UCSD-AML1 (cell line): Measurements from ENCODE around the gene LRP10.
"Not testable (repeated sequence)": the region's sequence is repeated elsewhere in the genome, so short reads cannot be mapped to it uniquely, and the experiment has no call there.

Source experiments
- DNase-seq: peaks from one replicate; lab custom pipeline; 2025; ENCODE audit not compliant: unreplicated experiment; lab: John Stamatoyannopoulos, UW

The LRP10 gene

DNA sequence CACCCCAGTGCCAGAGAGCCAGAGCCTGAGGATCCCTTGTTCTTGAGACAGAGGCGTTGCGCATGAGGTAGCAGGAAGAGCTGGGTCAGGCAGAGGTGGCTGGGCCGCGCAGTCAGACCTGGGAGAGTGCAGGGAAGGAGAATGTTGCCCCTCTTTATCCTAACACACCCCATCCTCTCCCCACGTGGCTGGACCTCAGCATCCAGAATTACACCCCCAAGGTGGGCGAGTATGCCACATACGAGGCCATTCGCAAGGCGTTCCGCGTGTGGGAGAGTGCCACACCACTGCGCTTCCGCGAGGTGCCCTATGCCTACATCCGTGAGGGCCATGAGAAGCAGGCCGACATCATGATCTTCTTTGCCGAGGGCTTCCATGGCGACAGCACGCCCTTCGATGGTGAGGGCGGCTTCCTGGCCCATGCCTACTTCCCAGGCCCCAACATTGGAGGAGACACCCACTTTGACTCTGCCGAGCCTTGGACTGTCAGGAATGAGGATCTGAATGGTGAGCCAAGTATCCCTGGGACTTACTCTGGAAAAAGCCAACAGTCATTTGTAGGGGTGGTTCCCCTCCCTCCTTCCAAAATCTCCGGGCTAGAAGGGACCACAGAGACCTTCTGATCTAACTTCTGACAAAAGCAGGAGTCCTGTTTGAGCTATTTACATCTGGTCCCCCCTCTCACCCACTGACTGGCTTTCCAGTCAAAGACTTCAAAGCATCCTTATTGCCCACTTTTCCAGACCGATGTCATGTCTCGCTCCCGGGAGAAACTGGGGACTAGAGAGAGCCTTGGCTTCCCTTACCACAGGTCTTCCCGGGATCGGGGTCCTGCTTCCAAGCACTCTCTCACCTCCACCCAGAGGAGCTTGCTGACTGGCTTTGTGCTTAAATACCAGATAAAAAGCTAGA, 29.1 kb upstream of the LRP10 start:
- no peak for DNase-seq

DNA sequence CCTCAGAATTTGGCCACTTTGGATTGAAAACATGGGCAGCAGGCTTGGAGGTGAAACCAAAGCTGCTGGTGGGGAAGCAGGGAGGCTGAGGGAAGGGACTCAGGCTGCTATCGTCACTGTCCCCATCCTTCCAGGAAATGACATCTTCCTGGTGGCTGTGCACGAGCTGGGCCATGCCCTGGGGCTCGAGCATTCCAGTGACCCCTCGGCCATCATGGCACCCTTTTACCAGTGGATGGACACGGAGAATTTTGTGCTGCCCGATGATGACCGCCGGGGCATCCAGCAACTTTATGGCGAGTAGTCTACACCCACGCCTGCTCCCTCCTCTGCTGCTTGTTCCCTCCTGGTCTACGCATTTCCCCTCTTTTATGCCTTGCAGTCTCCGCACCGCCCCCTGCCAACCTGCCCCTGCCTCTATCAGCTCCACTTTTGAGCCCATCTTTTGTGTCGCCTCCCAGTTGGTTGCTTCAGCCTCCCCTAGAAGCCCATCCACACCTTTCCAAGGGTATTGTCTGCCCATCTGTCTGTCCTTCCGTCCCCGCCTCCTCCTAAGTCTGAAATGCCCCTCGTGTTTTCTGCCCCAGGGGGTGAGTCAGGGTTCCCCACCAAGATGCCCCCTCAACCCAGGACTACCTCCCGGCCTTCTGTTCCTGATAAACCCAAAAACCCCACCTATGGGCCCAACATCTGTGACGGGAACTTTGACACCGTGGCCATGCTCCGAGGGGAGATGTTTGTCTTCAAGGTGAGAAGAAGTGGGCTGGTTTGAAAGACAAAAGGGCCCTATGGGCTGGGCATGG, 28.2 kb upstream of the LRP10 start:
- DNase-seq: no peak

DNA sequence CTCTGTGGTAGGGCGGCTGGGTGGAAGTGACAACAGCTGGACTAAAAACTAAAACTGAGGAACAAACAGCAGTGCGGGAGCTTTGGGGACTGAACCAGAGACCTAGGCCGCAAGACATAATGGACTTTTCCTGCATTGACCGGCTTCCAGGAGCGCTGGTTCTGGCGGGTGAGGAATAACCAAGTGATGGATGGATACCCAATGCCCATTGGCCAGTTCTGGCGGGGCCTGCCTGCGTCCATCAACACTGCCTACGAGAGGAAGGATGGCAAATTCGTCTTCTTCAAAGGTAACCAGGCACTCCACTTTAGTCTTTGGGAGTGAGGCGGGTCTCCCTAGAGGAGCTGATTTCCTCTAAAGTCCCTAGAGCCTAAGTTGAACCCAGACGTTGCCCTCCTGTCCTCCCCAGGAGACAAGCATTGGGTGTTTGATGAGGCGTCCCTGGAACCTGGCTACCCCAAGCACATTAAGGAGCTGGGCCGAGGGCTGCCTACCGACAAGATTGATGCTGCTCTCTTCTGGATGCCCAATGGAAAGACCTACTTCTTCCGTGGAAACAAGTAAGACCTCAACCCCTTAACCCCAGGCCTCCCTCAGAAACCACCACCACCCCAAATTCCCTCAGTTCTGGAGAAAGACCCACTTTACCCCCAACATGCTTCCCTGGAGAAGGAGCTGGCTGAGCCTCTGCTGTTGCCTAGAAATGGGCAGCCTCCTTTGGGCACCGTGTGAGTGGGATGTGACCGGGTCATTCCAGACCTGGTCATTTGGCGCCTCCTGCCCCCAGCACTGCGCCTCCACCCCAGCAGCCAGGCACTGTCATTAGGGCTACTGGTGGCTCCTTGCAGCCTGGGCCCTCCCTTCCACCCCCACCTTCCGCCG, 27.1 kb upstream of the LRP10 start:
- no peak for DNase-seq

DNA sequence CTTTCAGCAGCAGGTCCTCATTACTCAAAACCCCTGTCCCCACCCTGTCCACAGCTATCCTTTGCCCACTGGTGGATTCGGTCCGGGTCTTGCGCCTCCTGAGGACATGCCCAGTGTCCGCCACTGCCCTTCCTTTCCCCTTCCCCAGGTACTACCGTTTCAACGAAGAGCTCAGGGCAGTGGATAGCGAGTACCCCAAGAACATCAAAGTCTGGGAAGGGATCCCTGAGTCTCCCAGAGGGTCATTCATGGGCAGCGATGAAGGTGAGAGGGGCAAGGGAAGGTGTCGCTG, 26.5 kb upstream of the LRP10 start:
- no peak for DNase-seq

DNA sequence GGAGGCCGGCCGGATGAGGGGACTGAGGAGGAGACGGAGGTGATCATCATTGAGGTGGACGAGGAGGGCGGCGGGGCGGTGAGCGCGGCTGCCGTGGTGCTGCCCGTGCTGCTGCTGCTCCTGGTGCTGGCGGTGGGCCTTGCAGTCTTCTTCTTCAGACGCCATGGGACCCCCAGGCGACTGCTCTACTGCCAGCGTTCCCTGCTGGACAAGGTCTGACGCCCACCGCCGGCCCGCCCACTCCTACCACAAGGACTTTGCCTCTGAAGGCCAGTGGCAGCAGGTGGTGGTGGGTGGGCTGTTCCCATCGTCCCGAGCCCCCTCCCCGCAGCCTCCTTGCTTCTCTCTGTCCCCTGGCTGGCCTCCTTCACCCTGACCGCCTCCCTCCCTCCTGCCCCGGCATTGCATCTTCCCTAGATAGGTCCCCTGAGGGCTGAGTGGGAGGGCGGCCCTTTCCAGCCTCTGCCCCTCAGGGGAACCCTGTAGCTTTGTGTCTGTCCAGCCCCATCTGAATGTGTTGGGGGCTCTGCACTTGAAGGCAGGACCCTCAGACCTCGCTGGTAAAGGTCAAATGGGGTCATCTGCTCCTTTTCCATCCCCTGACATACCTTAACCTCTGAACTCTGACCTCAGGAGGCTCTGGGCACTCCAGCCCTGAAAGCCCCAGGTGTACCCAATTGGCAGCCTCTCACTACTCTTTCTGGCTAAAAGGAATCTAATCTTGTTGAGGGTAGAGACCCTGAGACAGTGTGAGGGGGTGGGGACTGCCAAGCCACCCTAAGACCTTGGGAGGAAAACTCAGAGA, 25.5 kb upstream of the LRP10 start:
- DNase-seq: no peak

DNA sequence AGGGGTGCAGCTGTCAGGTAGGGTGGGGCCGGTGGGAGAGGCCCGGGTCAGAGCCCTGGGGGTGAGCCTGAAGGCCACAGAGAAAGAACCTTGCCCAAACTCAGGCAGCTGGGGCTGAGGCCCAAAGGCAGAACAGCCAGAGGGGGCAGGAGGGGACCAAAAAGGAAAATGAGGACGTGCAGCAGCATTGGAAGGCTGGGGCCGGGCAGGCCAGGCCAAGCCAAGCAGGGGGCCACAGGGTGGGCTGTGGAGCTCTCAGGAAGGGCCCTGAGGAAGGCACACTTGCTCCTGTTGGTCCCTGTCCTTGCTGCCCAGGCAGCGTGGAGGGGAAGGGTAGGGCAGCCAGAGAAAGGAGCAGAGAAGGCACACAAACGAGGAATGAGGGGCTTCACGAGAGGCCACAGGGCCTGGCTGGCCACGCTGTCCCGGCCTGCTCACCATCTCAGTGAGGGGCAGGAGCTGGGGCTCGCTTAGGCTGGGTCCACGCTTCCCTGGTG, 24.7 kb upstream of the LRP10 start:
- no peak for DNase-seq

DNA sequence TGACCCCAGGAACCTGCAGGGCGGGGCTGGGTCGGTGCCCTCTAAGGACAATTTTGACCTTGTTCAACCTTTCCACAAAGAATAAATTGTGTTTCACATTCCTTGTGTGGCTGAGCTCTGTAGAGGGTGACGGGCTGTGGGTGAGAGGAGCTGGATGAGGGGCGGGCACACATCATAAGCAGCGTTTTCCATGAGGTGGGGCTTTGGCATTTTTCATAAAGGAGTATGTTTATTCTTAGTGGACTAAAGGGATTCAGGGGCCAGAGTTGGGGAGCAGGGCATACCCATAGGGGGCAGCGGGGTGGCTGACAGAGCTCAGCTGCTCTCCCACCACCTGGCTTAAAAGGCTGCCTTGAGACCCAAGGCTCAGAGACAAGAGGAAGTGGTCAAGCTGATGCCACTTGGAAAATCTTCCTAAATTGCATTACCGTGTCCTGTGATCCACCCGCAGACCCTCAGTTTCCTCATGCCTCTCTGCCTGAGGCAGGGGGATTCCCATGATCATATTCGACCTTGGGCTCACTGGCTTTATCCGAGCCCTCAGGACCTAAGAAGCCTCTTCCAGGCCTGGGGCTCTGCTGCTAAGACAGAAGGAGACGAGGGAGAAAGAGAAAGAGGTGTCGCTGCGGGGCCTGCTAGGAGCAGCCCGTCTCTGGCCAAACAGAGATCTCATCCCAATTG, 23.7 kb upstream of the LRP10 start:
- peak; percentile 68 for DNase-seq

DNA sequence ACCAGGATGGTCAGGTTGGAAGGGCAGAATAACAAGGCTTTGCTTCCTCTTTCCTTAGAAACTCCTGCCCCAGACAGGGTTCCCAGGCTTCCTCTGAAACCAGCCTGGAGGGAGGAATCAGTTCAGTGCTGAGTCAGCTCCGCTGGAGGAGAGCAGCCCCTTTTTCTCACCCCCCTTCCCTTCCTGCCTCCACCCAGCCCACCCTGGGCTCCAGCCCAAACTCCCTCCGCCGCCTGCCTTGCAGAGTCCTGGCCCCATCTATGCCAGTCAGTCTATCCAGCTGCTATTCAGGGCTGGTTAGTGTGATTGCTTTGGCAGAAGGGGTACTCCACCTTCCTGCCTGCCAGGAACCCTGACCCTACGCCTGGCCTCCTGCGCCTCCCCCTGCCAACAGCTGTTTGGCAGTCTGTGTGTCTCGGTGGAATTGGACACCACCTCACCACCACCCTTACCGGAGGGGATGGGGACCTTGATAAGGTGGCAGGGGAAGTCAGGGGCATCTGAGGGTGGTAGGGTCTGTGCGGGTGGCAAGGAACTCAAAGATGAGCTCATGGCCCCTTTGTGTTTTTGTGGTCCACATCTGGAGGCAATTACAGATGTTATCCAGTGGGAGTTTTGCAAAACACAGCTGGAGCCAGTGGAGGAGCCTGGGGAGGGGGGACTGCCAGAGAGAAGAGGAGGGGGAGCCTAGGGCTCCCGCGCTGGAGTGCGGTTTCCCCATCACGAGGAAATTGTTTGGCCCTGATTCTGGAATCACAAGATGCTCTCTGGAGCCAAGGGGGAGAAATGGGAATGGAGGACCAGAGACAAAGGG, 23.0 kb upstream of the LRP10 start:
- DNase-seq: peak; percentile 72

DNA sequence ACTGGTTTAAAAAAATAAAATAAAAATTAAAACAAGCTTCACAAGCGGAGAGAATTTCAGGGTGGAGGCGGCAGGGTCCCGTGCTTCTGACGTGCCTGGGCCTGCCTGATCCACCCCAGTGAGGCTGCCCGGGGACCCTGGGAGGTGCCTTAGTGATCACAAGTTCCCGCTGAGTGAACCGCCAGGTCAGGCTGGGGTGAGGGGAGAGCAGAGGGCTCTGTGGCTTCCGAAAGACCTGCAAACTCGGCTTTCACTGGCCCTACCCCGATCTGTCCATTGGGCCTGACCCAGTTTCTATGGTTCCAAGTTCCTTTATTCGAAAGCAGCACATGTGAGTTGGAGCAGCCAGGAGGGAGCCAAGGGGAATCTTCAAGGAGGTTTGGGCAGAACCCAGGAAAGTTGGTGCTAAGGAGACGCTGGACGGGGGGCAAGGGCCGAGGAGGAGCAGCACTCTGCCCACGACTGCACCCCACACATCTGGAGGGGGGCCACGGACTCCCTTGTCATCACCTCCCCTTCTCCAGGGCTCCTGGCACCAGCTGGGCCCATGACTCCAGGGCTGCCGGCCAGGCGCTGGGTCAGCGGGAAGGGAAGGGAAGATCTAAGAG, 22.2 kb upstream of the LRP10 start:
- no peak for DNase-seq

DNA sequence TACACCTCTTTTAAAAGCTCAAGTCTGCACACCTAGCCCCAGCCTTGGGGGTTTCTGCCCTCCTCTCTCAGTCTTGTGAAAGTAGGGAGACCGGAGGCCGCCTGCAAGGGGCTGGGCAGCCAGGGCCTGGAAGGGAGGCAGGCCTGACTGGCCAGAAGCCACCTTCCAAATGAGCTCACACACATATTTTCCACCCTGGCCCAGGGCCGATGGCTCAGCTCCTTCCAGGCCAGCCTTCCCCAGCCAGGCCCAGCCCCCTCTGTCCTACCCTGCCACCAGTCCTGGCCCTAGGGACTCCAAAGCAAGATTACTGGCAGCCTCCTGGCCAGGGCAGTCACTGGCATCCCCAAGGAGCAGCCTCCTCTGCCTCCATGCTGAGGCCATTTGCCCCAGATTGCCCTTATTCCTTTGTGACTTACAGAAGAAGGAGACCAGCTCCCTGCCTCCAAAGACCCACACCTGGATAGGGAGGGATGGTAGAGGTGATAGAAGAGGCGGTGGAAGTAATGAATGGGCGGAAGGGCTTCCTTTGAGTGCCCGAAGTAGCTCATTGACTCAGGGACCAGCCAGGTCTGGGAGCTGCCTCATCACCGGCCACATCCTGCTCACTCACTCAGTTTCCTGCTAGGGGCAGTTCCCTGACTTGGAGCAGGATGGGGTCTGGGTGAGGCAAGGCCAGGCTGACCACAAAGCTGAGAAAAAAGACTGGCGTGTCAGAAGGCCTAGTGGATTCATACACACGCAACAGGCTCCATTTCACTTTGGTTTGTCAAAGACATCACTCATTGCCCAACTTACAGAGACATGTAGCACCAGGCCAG, 20.4 kb upstream of the LRP10 start:
- DNase-seq: peak; percentile 88

DNA sequence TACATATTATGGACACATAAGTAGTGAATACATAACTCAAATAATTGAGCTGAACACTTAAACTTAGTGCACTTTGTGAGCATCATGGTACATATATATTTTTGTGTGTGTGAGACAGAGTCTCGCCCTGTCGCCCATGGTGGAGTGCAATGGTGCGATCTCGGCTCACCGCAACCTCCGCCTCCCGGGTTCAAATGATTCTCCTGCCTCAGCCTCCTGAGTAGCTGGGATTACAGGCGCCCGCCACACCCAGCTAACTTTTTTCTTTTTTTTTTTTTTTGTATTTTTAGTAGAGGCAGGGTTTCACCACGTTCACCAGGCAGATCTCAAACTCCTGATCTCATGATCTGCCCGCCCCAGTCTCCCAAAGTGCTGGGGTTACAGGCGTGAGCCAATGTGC, 19.4 kb upstream of the LRP10 start:
- DNase-seq: not testable (repeated sequence)

DNA sequence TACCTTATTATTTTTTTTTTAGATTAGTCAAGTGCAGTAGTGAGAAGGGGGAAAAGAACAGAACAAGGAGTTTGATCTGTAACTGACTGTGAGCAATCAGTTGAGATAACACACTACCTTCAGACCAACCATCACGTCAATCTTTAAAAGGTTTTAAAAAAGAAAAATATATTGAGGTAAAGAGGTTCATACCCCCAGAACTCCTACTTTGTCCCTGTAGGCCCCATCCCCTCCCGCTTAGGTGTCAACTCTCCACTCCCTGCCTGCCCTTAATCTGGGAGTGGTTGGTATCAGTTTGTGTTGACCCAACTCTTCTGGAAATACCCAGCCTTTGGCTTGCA, 19.0 kb upstream of the LRP10 start:
- DNase-seq: no peak

DNA sequence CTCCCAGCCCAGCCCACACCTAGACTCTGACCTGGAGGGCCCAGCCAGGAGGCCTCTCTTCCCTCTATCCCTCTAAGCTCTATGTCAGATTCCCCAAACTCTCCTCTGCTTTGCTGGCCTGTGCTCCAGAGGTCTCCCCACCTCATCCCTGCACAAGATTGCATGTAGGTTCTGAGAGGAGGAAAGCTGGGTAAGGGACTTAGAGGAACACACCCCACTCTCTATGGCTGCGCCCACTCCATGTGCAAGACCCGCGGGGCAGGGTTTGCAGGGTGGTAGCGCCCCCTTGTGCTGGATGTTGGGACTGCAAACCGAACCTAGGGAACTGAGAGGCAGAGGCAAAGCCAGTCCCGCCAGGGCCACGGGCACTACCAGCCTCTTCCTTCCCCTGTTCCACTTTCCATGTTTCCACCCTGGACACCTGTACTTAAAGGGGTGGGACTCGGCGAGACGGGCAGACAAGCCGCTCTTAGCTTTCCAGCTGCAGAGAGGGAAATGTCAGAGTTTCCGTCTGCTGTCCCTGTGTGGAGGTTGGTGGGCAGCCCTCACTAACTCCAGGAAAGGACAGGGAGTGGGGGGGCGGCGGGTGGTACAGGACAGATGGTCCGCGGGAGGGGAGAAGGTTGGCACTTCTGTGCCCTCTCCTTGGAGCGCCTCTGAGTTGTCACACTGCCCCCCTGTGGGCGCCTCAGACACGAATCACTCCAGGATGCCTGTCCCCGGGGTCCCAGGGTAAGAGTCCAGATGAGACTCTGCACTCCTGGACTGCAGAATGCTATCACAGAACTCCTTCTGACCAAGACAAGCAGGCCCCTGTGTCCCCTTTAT, 18.4 kb upstream of the LRP10 start:
- peak; percentile 93 for DNase-seq

DNA sequence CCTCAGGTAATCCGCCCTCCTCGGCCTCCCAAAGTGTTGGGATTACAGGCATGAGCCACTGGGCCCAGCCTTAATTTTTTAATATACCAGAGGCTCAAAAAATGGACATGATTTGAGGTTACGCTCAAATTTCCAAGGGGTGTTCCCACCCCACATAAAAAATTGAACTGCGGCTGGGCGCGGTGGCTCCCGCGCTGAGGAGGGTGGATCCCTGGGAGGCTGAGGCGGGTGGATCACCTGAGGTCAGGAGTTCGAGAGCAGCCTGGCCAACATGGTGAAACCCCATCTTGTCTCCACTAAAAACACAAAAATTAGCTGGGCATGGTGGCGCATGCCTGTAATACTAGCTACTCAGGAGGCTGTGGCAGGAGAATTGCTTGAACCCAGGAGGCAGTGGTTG, 17.2 kb upstream of the LRP10 start:
- DNase-seq: not testable (repeated sequence)

DNA sequence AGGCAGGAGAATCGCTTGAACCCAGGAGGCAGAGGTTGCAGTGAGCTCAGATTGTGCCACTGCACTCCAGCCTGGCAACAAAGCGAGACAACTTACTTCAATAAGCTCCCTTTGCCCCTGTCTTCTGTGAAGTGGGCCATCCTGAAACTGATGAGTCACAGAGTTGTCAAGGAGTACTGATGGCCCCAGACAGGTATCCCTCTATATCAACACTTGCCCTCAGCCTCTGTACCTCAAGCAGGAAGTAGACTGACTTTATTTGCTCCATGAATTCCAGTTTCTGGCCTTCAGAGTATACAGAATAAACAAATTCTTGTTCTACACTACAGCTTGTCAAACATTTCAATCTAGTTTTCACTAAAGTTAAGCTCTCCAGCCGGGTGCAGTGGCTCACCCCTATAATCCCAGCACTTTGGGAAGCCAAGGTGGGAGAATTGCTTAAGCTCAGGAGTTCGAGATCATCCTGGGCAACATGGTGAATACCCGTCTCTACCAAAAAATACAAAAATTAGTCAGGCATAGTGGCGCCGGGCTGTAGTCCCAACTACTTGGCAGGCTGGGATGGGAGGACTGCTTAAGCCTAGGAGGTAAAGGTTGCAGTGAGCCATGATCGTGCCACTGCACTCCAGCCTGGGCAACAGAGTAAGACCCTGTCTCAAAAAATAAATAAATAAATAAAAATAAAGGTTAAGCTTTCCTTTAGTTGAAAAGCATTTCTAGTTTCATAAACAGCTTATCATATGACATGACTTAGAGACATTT, 16.4 kb upstream of the LRP10 start:
- DNase-seq: no peak

DNA sequence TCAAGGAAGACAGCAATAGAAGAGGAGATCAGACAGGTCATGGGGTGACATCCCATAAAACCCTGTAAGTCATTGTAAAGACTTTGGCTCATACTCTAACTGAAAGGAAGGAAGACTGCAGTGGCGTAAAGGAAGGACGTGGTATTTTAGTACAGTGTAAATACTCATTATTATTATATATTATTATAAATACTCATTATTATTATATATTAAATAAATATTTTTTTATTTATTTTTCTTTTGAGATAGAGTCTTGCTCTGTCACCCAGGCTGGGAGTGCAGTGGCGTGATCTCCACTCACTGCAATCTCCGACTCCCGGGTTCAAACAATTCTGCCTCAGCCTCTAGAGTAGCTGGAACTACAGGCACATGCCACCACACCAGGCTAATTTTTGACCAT, 15.1 kb upstream of the LRP10 start:
- DNase-seq: no peak
